Measurements from ENCODE around the gene SPOCK3.

DNA sequence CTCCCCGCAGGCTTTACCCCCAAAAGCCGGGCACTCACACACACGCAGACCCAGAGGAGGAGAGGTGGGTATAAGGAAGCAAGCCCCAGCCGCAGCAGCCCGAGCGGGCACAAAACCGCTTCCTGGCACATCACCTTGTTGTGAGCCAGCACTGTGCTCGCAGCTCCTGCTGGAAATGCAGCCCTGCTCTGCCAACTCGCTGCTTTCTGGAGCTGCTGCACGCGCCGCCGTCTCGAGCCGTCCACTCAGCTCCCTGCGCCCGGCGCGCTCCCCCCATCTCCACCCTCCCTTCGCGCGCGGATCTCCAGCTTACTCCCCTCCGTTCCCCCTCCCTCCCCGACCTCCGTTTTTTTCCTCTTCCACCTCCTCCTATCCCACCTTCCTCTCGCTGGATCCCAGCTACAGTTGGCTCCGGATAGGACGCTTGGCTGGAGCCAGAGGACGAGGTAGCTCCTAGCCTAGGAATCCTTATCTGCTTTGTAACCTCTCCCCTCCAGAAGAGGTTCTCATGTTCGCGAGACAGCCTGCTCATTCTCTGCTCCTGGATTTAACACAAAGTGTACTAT lies at the start of gene SPOCK3:
- TF ChIP-seq CTCF (IDR thresholded peaks at IDR 0.05; ENCODE audit: low read depth, low read length, missing input control) (no peak), TAF1 (conservative IDR thresholded peaks at IDR 0.05) (no peak), RAD21 (IDR thresholded peaks at IDR 0.05) (no peak), SP1 (IDR thresholded peaks at IDR 0.05) (no peak), YY1 (IDR thresholded peaks at IDR 0.05) (no peak), GABPA (IDR thresholded peaks at IDR 0.05 in 1 of 2, conservative IDR thresholded peaks at IDR 0.05 in 1 of 2) (no peak), JUND (IDR thresholded peaks at IDR 0.05) (no peak)
- TF ChIP-seq, protein P1, sequence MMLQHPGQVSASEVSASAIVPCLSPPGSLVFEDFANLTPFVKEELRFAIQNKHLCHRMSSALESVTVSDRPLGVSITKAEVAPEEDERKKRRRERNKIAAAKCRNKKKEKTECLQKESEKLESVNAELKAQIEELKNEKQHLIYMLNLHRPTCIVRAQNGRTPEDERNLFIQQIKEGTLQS (IDR thresholded peaks at IDR 0.05): no peak
- TF ChIP-seq, protein P2, sequence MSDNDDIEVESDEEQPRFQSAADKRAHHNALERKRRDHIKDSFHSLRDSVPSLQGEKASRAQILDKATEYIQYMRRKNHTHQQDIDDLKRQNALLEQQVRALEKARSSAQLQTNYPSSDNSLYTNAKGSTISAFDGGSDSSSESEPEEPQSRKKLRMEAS (IDR thresholded peaks at IDR 0.05): no peak
- TF ChIP-seq, protein P3, sequence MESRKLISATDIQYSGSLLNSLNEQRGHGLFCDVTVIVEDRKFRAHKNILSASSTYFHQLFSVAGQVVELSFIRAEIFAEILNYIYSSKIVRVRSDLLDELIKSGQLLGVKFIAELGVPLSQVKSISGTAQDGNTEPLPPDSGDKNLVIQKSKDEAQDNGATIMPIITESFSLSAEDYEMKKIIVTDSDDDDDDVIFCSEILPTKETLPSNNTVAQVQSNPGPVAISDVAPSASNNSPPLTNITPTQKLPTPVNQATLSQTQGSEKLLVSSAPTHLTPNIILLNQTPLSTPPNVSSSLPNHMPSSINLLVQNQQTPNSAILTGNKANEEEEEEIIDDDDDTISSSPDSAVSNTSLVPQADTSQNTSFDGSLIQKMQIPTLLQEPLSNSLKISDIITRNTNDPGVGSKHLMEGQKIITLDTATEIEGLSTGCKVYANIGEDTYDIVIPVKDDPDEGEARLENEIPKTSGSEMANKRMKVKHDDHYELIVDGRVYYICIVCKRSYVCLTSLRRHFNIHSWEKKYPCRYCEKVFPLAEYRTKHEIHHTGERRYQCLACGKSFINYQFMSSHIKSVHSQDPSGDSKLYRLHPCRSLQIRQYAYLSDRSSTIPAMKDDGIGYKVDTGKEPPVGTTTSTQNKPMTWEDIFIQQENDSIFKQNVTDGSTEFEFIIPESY (IDR thresholded peaks at IDR 0.05): no peak
- TF ChIP-seq, protein P4, sequence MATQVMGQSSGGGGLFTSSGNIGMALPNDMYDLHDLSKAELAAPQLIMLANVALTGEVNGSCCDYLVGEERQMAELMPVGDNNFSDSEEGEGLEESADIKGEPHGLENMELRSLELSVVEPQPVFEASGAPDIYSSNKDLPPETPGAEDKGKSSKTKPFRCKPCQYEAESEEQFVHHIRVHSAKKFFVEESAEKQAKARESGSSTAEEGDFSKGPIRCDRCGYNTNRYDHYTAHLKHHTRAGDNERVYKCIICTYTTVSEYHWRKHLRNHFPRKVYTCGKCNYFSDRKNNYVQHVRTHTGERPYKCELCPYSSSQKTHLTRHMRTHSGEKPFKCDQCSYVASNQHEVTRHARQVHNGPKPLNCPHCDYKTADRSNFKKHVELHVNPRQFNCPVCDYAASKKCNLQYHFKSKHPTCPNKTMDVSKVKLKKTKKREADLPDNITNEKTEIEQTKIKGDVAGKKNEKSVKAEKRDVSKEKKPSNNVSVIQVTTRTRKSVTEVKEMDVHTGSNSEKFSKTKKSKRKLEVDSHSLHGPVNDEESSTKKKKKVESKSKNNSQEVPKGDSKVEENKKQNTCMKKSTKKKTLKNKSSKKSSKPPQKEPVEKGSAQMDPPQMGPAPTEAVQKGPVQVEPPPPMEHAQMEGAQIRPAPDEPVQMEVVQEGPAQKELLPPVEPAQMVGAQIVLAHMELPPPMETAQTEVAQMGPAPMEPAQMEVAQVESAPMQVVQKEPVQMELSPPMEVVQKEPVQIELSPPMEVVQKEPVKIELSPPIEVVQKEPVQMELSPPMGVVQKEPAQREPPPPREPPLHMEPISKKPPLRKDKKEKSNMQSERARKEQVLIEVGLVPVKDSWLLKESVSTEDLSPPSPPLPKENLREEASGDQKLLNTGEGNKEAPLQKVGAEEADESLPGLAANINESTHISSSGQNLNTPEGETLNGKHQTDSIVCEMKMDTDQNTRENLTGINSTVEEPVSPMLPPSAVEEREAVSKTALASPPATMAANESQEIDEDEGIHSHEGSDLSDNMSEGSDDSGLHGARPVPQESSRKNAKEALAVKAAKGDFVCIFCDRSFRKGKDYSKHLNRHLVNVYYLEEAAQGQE (IDR thresholded peaks at IDR 0.05): no peak

All from liver (tissue), 3 donors.